HG03354 (cell line): ENCODE results near the gene TBC1D7.

Experiments
- ATAC-seq: cut with Tn5 transposase; IDR thresholded peaks from one replicate; pipeline ENCODE4 v1.9.1; 2021; ENCODE audit warnings: mild to moderate bottlenecking; ENCODE audit not compliant: unreplicated experiment, poor library complexity, severe bottlenecking

TBC1D7 gene

GRCh38 chr6:13328076-13328874, at the start of gene TBC1D7:
Gene TBC1D7 (minus strand): TSS chr6:13328537. CDS start chr6:13326898, 1,639 bp downstream.
- peak; percentile 91 for ATAC-seq

- ATAC-seq = no peak
Measured at GRCh38 chr6:13377054-13377758, 48.9 kb upstream of the TBC1D7 start.

GRCh38 chr6:13375360-13375878, 47.1 kb upstream of the TBC1D7 start:
- peak; percentile 67 for ATAC-seq

- ATAC-seq = no peak
Measured at GRCh38 chr6:13373919-13374318, 45.6 kb upstream of the TBC1D7 start.

GRCh38 chr6:13373488-13373886, 45.1 kb upstream of the TBC1D7 start:
- no peak for ATAC-seq

- ATAC-seq = no peak
Measured at GRCh38 chr6:13372688-13373487, 44.6 kb upstream of the TBC1D7 start.

GRCh38 chr6:13372076-13372475, 43.7 kb upstream of the TBC1D7 start:
- no peak for ATAC-seq

- ATAC-seq = no peak
Measured at GRCh38 chr6:13371421-13372072, 43.2 kb upstream of the TBC1D7 start.

GRCh38 chr6:13370623-13371022, 42.3 kb upstream of the TBC1D7 start:
- no peak for ATAC-seq

- no peak for ATAC-seq
Measured at GRCh38 chr6:13369591-13369990, 41.3 kb upstream of the TBC1D7 start.

- no peak for ATAC-seq
Measured at GRCh38 chr6:13368731-13369115, 40.4 kb upstream of the TBC1D7 start.

- no peak for ATAC-seq
Measured at GRCh38 chr6:13368079-13368730, 39.9 kb upstream of the TBC1D7 start.

- ATAC-seq = no peak
Measured at GRCh38 chr6:13367396-13367795, 39.1 kb upstream of the TBC1D7 start.

- no peak for ATAC-seq
Measured at GRCh38 chr6:13365320-13365719, 37.0 kb upstream of the TBC1D7 start.

GRCh38 chr6:13364842-13365241, 36.5 kb upstream of the TBC1D7 start:
- ATAC-seq = no peak

- ATAC-seq = no peak
Measured at GRCh38 chr6:13362412-13362811, 34.1 kb upstream of the TBC1D7 start.

- no peak for ATAC-seq
Measured at GRCh38 chr6:13360671-13361540, 32.6 kb upstream of the TBC1D7 start.

GRCh38 chr6:13359287-13359686, 30.9 kb upstream of the TBC1D7 start:
- no peak for ATAC-seq
